Measurements from ENCODE around the gene KLRC3. TPM values are rescaled to one million over a fixed set of nuclear protein-coding genes. Genes with fewer than 3 reads are reported as not detected.
"Not testable (repeated sequence)": the region's sequence is repeated elsewhere in the genome, so short reads cannot be mapped to it uniquely, and the experiment has no call there.

Gene KLRC3
- not detected in 2 replicates for total RNA-seq (2014; rRNA removed; shearing (Covaris generic))

DNA sequence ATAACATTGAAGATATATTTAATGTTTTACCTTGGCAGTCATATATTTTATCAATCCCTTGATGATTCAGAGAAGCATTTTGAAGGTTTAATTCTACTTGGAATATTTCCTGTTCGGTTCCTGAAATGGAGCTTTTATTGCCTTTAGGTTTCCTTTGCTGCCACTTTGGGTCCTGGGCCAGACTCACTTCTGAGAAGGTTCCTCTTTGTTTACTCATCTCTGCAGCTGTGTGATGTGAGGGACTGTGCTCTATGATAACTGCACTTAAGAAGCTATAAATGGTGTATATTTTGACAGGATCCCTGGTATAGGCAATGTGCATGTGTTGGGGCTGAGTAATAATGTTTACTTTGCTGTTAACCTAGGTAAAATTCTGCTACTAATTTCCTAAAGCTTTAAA is at the start of gene KLRC3:
Gene KLRC3, minus strand, starts transcription at position 262 of the 400 bp plus-strand sequence. Its CDS starts 45 bp downstream, at position 217.
- DNase-seq (ENCODE audit: low spot score) = not testable (repeated sequence)

DNA sequence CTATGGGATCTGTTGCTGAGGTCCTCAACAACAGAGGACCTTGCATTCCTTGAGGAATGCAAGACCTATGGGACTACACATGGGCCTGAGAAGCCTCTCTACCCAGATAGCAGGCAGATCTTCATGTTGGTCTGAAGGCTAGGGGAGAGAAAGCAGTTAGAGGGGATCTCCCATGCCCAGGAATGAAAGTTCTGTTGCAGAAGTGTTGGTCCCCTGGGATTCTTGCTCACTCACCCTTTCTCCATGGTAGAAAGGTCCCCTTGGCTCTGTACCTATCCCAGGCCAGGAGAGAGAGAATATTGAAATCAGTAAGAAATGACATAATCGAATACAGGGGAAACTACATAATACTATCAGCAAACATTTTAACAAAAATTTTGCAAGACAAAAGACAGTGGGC is 49.3 kb upstream of the KLRC3 start:
- no peak for DNase-seq (ENCODE audit: low spot score)

DNA sequence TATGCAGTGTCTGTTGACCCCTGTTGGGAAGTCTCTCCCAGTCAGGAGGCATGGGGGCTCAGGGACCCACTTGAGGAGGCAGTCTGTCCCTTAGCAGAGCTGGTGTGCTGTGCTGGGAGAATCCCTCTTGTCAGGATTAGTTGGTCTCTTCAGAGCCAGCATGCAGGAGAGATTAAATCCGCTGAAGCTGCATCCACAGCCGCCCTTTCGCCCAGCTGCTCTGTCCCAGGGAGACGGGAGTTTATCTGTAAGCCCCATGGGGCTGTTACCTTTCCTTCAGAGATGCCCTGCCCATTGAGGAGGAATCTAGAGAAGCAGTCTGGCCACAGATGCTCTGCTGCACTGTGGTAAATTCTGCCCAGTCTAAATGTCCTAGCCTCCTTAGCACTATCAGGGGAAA is 45.9 kb upstream of the KLRC3 start:
- DNase-seq (ENCODE audit: low spot score) = no peak

GRCh38 chr12:10457760-10458159 is 37.4 kb upstream of the KLRC3 start:
- no peak for DNase-seq (ENCODE audit: low spot score)

- DNase-seq (ENCODE audit: low spot score) = no peak
Measured at GRCh38 chr12:10456856-10457255, 36.5 kb upstream of the KLRC3 start.

GRCh38 chr12:10455766-10456165 is 35.4 kb upstream of the KLRC3 start:
- DNase-seq (ENCODE audit: low spot score) = no peak

DNA sequence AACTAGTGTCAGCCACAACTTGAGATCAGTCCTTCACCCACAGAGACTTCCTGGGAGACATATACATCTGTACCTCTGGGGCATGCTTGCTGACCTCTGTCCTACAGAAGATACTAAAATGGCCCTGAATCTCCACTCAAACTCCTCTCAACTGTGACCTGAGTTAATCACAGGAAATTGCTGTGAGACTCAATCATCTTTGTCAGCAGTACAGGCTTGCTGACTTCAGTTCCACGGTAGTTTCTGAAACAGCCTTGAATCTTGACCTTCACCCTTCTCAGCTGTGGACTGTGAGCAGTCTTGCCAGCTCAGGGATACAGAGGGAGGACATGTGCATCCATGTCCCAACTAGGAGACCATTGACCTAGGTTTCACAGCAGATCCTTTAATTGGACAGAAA is 34.1 kb upstream of the KLRC3 start:
- DNase-seq (ENCODE audit: low spot score) = no peak

DNA sequence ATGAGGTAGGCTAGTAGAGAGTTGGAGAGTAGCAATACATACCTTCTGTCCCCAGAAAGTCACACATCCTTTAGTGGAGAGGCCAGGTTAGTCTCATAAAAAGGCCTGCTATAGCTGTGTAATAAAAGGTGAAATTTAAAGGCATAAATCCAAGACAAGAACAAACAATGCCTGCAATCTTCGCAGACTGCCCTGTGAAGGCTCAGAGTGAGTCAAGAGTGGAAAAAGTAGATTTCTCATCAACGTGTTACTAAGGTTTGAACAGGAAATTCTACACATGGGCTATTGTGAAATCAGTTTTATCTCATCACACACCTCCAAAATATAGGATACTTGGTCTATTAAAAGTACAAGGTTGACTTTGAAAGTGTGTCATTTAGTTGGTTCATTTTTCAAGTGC is 32.8 kb upstream of the KLRC3 start, which contains the start of gene KLRC1:
Gene KLRC1, minus strand, starts transcription at position 222 of the 400 bp plus-strand sequence. CDS start 2,221 bp downstream, outside the sequence.
- no peak for DNase-seq (ENCODE audit: low spot score)

- DNase-seq (ENCODE audit: low spot score) = no peak
Measured at GRCh38 chr12:10448236-10448635, 27.8 kb upstream of the KLRC3 start.

DNA sequence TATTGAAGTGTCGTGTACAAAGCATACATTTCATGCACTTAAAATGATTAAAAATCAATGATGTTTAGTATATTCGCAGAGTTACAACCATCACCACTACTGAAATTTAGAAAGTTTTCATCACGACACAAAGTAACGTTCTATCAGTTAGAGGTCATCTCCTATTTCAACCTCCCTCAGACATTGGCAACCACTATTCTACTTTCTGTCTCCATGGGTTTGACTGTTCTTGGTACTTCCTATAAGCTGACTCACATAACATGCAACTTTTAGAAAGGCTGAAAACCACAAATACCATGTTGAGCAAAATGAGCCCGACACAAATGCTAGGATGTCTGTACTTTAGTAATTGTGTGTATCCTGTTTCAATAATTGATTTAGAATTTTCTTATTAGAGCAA is 25.7 kb upstream of the KLRC3 start:
- not testable (repeated sequence) for DNase-seq (ENCODE audit: low spot score)

DNA sequence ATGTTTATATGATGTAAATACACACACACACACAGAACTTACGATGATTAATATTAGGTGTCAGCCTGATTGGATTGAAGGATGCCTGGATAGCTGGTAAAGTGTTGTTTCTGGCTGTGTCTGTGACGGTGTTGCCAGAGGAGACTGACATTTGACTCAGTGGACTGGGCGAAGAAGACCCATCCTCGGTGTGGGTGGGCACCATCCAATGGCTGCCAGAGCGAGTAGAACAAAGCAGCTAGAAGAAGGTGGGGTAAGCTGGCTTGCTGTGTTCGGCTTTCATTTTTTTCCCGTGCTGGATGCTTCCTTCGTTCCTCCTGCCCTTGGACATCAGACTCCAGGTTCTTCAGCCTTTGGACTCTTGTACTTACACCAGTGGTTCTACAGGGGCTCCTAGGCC is 20.7 kb upstream of the KLRC3 start:
- DNase-seq (ENCODE audit: low spot score) = not testable (repeated sequence)

GRCh38 chr12:10439608-10440274 is 19.3 kb upstream of the KLRC3 start:
- not testable (repeated sequence) for DNase-seq (ENCODE audit: low spot score)

- not testable (repeated sequence) for DNase-seq (ENCODE audit: low spot score)
Measured at GRCh38 chr12:10437601-10438000, 17.2 kb upstream of the KLRC3 start.

GRCh38 chr12:10435816-10436215 is 15.4 kb upstream of the KLRC3 start, which contains the start of gene KLRC2:
KLRC2 (minus strand) TSS chr12:10436010; CDS start chr12:10435986, 24 bp downstream.
- DNase-seq (ENCODE audit: low spot score) = not testable (repeated sequence)

DNA sequence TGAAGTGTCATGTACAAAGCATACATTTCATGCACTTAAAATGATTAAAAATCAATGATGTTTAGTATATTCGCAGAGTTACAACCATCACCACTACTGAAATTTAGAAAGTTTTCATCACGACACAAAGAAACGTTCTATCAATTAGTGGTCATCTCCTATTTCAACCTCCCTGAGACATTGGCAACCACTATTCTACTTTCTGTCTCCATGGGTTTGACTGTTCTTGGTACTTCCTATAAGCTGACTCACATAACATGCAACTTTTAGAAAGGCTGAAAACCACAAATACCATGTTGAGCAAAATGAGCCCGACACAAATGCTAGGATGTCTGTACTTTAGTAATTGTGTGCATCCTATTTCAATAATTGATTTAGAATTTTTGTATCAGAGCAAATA is 10.2 kb upstream of the KLRC3 start:
- not testable (repeated sequence) for DNase-seq (ENCODE audit: low spot score)

GRCh38 chr12:10425938-10426337 is 5.5 kb upstream of the KLRC3 start:
- not testable (repeated sequence) for DNase-seq (ENCODE audit: low spot score)

DNA sequence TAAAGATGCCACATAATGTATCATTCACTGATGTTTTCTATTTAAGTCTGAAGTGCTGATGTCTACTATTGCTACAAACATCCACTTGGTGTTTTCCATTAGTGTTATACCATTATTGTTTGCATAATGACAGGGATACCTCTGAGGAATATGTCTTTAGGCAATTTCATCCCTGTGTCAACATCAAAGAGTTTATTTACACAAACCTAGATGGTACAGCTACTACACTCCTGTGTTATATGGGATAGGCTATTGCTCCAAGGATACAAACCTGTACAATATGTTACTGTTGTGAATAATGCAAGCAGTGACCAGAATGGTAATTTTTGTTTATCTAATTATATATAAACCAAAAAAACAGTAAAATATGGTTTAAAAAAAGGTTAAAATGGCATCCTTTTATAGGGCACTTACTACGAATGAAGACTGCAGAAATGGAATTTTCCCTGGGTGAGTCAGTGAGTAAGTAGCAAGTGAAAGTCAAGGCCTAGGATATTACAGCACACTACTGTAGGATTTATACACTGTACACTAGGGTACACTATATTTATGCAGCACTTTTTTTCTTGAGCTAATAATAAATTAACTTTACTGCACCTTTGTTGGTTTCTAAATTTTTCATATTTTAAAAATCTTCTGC is 4.0 kb upstream of the KLRC3 start:
- DNase-seq (ENCODE audit: low spot score) = not testable (repeated sequence)

- not testable (repeated sequence) for DNase-seq (ENCODE audit: low spot score)
Measured at GRCh38 chr12:10422159-10422558, 1.8 kb upstream of the KLRC3 start.

- DNase-seq (ENCODE audit: low spot score) = no peak
Measured at GRCh38 chr12:10409392-10409791, 11.0 kb downstream of the KLRC3 start, which contains the start of gene KLRC4. KLRC4 (minus strand) TSS chr12:10409757; CDS start chr12:10409575, 182 bp downstream.

GRCh38 chr12:10408842-10409241 is 11.6 kb downstream of the KLRC3 start:
- no peak for DNase-seq (ENCODE audit: low spot score)

DNA sequence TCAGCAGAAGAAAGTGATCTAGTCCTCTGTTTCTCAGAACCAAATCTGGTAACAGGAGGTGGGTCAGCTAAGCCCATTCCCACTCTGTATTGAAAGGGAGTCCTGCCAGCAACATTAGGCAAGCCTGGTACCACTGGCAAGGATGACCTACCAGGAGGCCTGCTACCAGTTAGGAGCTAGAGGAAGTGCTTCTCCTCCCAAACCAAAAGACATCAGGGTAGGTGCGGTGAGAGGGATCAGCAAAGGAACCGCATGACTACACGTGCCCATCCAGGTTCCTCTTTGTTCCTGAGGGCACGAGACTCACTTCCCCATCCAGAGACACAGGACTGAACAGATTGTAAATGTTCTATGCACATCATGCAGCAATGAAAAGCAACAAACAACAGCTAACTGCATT is 13.7 kb downstream of the KLRC3 start:
- DNase-seq (ENCODE audit: low spot score) = no peak

GRCh38 chr12:10405294-10405693 is 15.1 kb downstream of the KLRC3 start:
- DNase-seq (ENCODE audit: low spot score) = no peak

- no peak for DNase-seq (ENCODE audit: low spot score)
Measured at GRCh38 chr12:10404798-10405197, 15.6 kb downstream of the KLRC3 start.
